Limb (tissue), 2 donors: ENCODE data around the gene SBK2.
"Not testable (repeated sequence)": the region's sequence is repeated elsewhere in the genome, so short reads cannot be mapped to it uniquely, and the experiment has no call there.

ENCODE experiments used
- DNase-seq, 2 donors: peaks; one replicate each; pipeline ENCODE4 v3.0.0-alpha.2; 2016; ENCODE audit errors: extremely low spot score in 2 of 2

Gene SBK2

GRCh38 chr19:55502197-55502952 is 34.6 kb downstream of the SBK2 start:
- no peak for DNase-seq

- no peak for DNase-seq
Measured at GRCh38 chr19:55500368-55500952, 36.5 kb downstream of the SBK2 start.

GRCh38 chr19:55498246-55498840 is 38.6 kb downstream of the SBK2 start:
- DNase-seq: no peak

- DNase-seq: no peak
Measured at GRCh38 chr19:55497763-55498162, 39.2 kb downstream of the SBK2 start.

GRCh38 chr19:55496820-55497219 is 40.1 kb downstream of the SBK2 start:
- DNase-seq: not testable (repeated sequence)

- no peak for DNase-seq
Measured at GRCh38 chr19:55495646-55496349, 41.1 kb downstream of the SBK2 start.

- DNase-seq: no peak
Measured at GRCh38 chr19:55494172-55494761, 42.7 kb downstream of the SBK2 start.

- no peak for DNase-seq
Measured at GRCh38 chr19:55493645-55494171, 43.2 kb downstream of the SBK2 start.

- no peak for DNase-seq
Measured at GRCh38 chr19:55493052-55493644, 43.8 kb downstream of the SBK2 start.

- no peak for DNase-seq
Measured at GRCh38 chr19:55492362-55492944, 44.5 kb downstream of the SBK2 start.

GRCh38 chr19:55491546-55492360 is 45.2 kb downstream of the SBK2 start:
- DNase-seq: no peak

GRCh38 chr19:55490478-55491432 is 46.2 kb downstream of the SBK2 start:
- DNase-seq: no peak

GRCh38 chr19:55489711-55490477 is 47.0 kb downstream of the SBK2 start:
- DNase-seq: no peak

GRCh38 chr19:55488986-55489710 is 47.8 kb downstream of the SBK2 start:
- DNase-seq: no peak

- peak in 1 of 2 donors; percentile 70 for DNase-seq
Measured at GRCh38 chr19:55487924-55488687, 48.8 kb downstream of the SBK2 start, which contains the start of gene SSC5D. TSS of gene SSC5D (plus strand) at chr19:55488436. CDS start at chr19:55488590, 154 bp downstream.
